ENCODE measurements around the gene FASTKD1. TPM values are rescaled to one million over a fixed set of nuclear protein-coding genes. Genes with fewer than 3 reads are reported as not detected.

Gene FASTKD1
- total RNA-seq, 1 donor from 2014 or later, result 44.5 TPM

DNA sequence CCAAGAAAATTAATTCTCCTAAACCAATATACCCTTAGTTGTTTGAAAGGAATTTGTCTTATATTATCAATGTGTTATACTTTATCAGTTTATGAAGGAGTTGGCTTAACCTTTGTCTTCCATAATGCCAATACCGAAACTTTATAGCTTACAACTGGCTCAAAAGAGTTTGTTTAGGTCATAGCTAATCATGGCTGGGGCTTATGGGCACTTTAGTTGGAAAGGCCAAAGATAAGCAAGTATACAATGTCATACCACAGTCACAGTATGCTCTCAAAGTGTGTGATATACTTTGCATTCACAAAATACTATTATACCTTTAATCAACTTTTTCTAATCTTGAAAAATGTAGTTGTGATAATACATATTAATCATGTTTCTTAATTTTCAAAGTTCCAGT lies 61.8 kb downstream of the FASTKD1 start:
- intact Hi-C loops (cut with micrococcal nuclease), result no loop called here

DNA sequence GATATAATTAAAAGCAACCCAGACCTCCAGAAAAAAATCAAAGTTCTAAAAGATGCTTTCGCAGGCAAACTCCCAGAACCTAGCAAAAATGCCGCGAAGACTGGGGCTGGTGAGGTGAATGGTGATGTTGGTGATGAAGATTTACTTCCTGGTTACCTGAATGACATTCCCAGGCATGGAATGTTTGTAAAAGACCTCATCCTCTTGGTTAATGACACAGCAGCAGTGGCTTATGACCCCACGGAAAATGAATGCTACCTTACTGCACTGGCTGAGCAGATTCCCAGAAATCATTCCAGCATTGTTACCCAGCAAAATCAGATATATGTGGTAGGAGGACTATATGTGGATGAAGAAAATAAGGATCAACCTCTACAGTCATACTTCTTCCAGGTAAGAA lies 63.2 kb downstream of the FASTKD1 start:
- intact Hi-C loops (cut with micrococcal nuclease), result no loop called here

DNA sequence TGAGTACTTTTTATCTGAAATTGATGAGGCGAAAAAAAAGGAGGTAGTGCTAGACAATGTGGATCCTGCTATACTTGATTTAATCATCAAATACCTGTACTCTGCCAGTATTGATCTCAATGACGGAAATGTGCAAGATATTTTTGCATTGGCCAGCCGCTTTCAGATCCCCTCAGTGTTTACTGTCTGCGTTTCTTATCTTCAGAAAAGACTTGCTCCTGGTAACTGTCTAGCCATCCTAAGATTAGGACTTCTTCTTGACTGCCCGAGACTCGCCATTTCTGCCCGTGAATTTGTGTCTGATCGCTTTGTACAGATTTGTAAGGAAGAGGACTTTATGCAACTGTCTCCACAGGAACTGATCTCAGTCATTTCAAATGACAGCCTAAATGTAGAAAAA lies 63.7 kb downstream of the FASTKD1 start:
- intact Hi-C loops (cut with micrococcal nuclease), result no loop called here

DNA sequence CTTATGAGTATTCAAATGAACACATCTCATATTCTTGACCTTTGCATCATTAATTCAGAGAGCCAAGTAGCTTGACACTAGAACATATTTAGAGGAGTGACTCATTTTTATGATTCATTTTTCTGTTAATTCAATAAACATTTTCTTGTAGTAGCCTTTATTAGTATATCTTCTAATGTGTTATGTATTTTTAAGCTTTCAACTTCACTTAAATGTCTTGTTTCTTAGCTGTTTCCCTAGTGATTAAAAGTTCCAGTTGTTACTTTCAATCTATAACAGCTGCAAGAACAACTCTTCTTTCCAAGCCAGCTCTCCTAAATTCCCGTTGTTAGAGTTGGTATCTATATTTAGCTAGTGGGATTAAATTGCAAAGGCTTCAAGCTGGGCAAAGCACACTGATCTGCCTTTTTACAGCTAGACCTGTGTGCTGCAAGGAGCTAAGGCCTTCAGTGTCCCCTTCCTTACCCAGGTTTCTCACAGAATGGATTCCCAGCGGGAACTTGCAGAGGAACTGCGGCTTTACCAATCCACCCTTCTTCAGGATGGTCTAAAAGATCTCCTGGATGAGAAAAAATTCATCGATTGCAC lies 64.3 kb downstream of the FASTKD1 start, which contains the start of gene KLHL41:
Gene KLHL41, plus strand, starts transcription at position 405 of the 588 bp plus-strand sequence. Its CDS starts 77 bp downstream, at position 482.
- intact Hi-C loops (cut with micrococcal nuclease), result no loop called here

DNA sequence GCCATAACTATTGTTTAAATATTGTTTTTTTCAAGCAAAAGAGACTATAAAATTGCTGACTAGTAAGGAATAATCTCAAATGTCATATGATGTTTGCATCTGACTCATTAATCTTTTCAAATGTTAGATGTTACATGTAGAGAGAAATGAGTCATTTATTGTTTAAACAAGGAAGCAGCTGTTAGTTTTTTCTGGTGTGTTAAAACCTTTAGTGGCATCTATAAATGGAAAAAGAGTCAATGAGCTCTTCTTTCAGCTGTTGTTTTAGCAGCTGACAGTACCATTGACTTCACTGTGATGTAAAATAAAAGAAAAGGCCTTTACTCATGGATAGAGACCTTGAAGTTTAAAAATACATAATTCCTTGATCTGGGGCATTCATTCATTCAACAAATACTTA lies 66.0 kb downstream of the FASTKD1 start:
- intact Hi-C loops (cut with micrococcal nuclease), result no loop called here

DNA sequence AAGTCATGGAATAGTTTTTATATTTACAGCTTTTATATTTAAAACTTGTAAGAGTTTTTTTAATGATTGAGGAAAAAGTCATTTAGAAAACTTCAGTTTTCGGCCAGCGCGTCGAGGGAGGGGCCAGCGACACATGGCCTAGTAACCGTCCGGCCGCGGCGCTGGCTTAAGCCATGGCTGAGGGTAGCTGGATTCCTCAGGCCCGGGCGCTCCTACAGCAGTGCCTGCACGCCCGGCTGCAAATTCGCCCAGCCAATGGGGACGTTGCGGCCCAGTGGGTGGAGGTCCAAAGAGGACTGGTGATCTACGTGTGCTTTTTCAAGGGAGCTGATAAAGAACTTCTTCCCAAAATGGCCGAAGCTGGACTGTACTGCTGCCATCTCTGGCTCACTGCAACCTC lies 69.0 kb downstream of the FASTKD1 start:
- intact Hi-C loops (cut with micrococcal nuclease), result no loop called here

DNA sequence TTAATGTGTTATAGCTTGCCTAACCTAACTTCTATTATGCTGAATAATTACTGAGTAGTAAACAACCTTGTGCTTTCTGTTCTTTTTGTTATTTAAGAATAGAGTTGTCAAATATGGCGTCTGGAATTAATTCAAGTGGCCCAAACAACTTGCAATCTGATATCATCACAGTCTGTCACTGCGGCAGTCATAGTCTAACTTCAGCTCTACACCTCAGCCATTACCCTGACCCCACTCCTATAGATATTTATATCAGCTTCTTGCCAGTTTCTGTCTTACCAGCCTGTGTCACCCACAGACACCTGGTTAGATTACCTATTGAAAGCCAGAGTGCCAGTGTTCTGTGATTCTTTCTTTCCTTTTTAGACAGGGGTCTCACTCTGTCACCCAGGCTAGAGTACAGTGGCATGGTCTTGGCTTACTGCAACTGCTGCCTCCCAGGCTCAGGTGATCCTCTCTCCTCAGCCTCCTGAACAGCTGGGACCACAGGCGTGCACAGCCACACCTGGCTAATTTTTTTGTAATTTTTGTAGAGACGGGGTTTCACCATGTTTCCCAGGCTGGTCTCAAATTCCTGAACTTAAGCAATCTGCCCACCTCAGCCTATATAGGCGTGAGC lies 78.2 kb downstream of the FASTKD1 start:
- intact Hi-C loops (cut with micrococcal nuclease), result no loop called here

DNA sequence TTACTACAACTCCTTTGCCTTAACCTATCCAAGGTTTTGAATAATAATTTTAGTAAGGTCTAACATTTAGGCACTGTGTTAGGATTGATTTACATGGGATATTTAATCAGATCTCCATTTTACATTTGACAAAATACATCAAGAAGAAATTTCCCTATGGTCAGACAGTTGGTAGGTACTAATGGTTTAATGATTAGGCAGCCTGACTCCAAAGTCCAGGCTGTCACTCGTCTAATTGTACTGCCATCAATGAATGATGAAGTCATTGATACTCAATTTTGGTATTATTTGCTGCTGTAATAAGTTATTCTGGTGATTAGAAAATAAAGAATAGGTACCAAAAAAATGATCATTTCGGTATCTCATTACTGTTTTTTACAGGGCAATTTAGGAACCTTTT lies 80.3 kb downstream of the FASTKD1 start:
- intact Hi-C loops (cut with micrococcal nuclease), result no loop called here

DNA sequence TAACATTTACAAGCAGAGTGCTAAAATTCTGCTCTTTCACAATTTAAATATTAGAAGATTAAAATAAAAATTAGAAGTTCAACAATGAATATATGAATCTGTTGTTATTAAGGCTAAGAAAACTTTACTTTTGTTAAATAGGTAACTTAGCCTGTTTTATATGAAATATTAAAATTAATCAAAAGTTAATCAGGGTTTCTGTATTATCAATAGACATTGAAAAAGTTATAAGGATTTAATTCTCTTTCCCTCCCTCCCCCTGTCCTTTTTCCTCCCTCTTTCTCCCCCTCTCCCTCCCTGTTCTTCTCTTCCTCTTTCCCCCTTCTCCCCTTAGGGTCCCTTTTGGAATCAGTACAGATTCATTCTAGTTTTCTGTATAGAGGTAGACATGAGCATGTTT lies 82.3 kb downstream of the FASTKD1 start:
- intact Hi-C loops (cut with micrococcal nuclease), result no loop called here

DNA sequence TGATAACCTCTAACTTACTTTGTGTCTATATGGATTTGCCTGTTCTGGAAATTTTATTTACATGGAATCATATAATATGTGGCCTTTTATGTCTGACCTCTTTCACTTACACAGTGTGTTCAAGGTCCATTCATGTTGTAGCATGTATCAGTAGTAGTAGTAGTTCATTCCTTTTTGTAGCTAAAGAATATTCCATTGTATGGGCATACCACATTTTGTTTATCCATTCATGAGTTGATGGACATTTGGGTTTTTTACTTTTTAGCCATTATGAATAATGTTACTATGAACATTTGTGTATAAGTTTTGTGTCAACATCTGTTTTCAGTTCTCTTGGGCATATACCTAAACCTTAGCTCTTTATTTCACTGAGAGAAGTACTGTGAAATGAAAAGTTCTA lies 82.8 kb downstream of the FASTKD1 start:
- intact Hi-C loops (cut with micrococcal nuclease), result no loop called here

DNA sequence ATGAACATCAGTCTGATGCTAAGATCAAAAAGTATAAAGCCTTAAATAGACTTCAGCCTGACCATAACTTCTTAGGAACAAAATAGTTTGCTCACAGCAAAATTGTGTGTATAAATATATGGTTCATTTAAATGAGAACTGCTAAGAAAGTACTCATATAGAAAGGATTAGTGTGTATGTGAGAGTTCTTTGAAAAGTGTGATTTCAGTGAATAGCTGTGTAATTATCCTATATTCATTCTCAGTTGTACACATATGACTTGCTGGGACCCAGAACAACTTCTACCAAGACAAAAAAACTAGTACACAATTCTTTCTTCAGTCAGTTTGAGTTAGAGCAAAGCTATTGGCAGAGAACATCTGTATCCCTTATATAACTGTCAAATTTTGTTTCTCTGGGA lies 87.2 kb downstream of the FASTKD1 start:
- intact Hi-C loops (cut with micrococcal nuclease), result no loop called here

DNA sequence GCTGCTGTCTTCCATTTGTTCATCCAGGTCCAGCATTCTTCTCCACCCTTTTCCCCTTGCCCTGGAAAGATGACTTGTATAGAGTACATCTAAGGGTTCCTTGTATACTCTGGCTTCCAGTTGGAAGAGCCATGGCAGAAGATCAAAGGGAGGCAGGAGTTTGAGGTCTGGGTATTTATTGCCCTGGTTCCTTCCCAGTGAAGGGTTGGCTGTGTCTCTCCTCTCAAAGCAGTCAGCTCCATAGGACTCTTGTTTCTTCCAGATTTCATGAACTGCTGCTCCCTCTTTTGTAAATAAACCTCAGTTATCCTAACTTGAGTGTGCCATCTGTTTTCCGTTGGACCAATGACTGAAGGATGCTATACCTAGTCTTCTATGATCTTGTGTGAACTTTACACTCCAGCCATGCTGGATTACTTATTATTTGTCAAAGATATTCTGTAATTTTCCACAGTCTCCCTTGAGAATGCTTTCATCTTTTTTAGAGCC lies 88.0 kb downstream of the FASTKD1 start:
- intact Hi-C loops (cut with micrococcal nuclease), result no loop called here

DNA sequence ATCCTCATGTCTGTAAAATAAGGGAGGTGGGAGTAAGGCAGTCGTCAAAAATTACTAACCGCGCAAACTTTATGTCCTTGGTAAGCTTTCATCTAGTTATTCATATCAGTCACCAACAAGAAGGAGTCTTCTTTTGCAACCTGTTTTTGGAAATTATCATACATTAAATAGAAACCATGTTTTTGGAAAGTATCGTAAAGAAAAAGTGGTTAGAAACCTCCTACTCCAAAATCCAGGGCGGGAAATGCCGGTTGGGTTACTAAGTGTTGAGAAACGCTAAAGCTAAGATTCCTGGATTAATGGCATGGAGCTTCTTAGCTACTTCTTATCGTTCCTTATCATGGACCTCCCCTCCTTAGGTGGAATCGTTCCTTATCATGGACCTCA lies 93.6 kb downstream of the FASTKD1 start:
- intact Hi-C loops (cut with micrococcal nuclease), result no loop called here

Other genes starting within 250 kb of the FASTKD1 start
- gene LRP2, start 211.3 kb downstream of the FASTKD1 start, total RNA-seq, result 0.11 and 0.36 TPM in 2 replicates
- 1.5 and 1.8 TPM in 2 replicates for gene BBS5, start 94.4 kb downstream of the FASTKD1 start, total RNA-seq
- not detected in 2 replicates for gene KLHL41, start 64.2 kb downstream of the FASTKD1 start, total RNA-seq
- 51.9 and 55.0 TPM in 2 replicates for gene PPIG, start 10.5 kb upstream of the FASTKD1 start, total RNA-seq
- gene CFAP210, start 120.5 kb upstream of the FASTKD1 start, total RNA-seq, result not detected in 2 replicates
- gene PHOSPHO2, start 120.6 kb upstream of the FASTKD1 start, total RNA-seq, result 2.4 and 3.1 TPM in 2 replicates
- 3.4 and 4.5 TPM in 2 replicates for gene KLHL23, start 160.0 kb upstream of the FASTKD1 start, total RNA-seq
- gene SSB, start 225.0 kb upstream of the FASTKD1 start, total RNA-seq, result 98.9 and 105 TPM in 2 replicates

Measured in T-helper 2 cell treated with Interferon-gamma antibody and Interleukin-4, amounts not matched to agents 100 ng/mL and 5 ng/mL, for 36 hours (primary cell).